GM23338 (cell line): ENCODE measurements around the gene CDR2L. TPM values are rescaled to one million over a fixed set of nuclear protein-coding genes. Genes with fewer than 3 reads are reported as not detected.

ENCODE experiments used
- ATAC-seq: fragments of 200-7000 bp; cut with Tn5 transposase; 3 replicates; pipeline ENCODE4 v1.9.1; 2020
- DNase-seq: peaks from one replicate; pipeline ENCODE4 v3.0.0-alpha.2; 2015; ENCODE audit warnings: low spot score
- H2AFZ ChIP-seq: fragments of 200-600 bp; sonication (generic); 2 replicates; pipeline ENCODE4 v1.8.0; 2016; ENCODE audit warnings: antibody characterized with exemption, mild to moderate bottlenecking, moderate library complexity
- H3F3A ChIP-seq: fragments of 200-600 bp; sonication (generic); replicated peaks from 2 replicates; pipeline ENCODE4 v1.8.0; 2017; ENCODE audit warnings: antibody characterized with exemption, mixed run types, low read depth
- H3K27ac ChIP-seq: fragments of 200-600 bp; sonication (generic); 2 replicates; pipeline ENCODE4 v1.6.1; 2016; ENCODE audit warnings: low read depth
- H3K27me3 ChIP-seq: fragments of 200-600 bp; sonication (generic); 2 replicates; pipeline ENCODE4 v1.8.0; 2016; ENCODE audit warnings: mild to moderate bottlenecking, mixed run types, moderate library complexity; ENCODE audit not compliant: insufficient read depth
- H3K36me3 ChIP-seq: fragments of 200-600 bp; sonication (generic); 2 replicates; pipeline ENCODE4 v1.8.0; 2016; ENCODE audit warnings: mild to moderate bottlenecking; ENCODE audit not compliant: insufficient read depth
- H3K4me1 ChIP-seq: fragments of 200-600 bp; sonication (generic); 2 replicates; pipeline ENCODE4 v1.8.0; 2016; ENCODE audit warnings: mild to moderate bottlenecking, moderate library complexity; ENCODE audit not compliant: insufficient read depth
- H3K4me2 ChIP-seq: fragments of 200-600 bp; sonication (generic); 2 replicates; pipeline ENCODE4 v1.7.1; 2017; ENCODE audit warnings: mixed run types
- H3K4me3 ChIP-seq: fragments of 200-600 bp; sonication (generic); 2 replicates; pipeline ENCODE4 v1.6.1; 2016; ENCODE audit warnings: mixed run types
- H3K79me2 ChIP-seq: fragments of 200-600 bp; sonication (generic); replicated peaks from 2 replicates; pipeline ENCODE4 v1.8.0; 2017; ENCODE audit warnings: mild to moderate bottlenecking; ENCODE audit not compliant: insufficient read depth
- H3K9me2 ChIP-seq: fragments of 200-600 bp; sonication (generic); 2 replicates; pipeline ENCODE4 v1.8.0; 2017; ENCODE audit not compliant: insufficient read depth
- H4K20me1 ChIP-seq: fragments of 200-600 bp; sonication (generic); replicated peaks from 2 replicates; pipeline ENCODE4 v1.8.0; 2017; ENCODE audit warnings: mild to moderate bottlenecking; ENCODE audit not compliant: insufficient read depth
- H3K27ac Mint-ChIP-seq: 2 replicates; pipeline ENCODE4 v1.8.0; 2020; ENCODE audit warnings: inconsistent platforms, mild to moderate bottlenecking, moderate library complexity, mixed read lengths
- H3K27me3 Mint-ChIP-seq: 3 replicates; pipeline ENCODE4 v1.8.0; 2022; ENCODE audit warnings: low read depth, mild to moderate bottlenecking, moderate library complexity, mixed read lengths, inconsistent platforms; ENCODE audit not compliant: insufficient read depth, poor library complexity
- H3K36me3 Mint-ChIP-seq: 3 replicates; pipeline ENCODE4 v1.8.0; 2021; ENCODE audit warnings: low read depth, mild to moderate bottlenecking, inconsistent platforms, moderate library complexity, mixed read lengths
- H3K4me1 Mint-ChIP-seq: 3 replicates; pipeline ENCODE4 v1.8.0; 2020; ENCODE audit warnings: mild to moderate bottlenecking, inconsistent platforms, mixed read lengths
- H3K4me3 Mint-ChIP-seq: 3 replicates; pipeline ENCODE4 v1.8.0; 2021; ENCODE audit warnings: moderate library complexity, mild to moderate bottlenecking, inconsistent platforms, mixed read lengths
- H3K9me3 Mint-ChIP-seq: 3 replicates; pipeline ENCODE4 v1.8.0; 2020; ENCODE audit warnings: moderate library complexity, mild to moderate bottlenecking, inconsistent platforms, mixed read lengths
- CTCF ChIP-seq, 2 experiments: fragments of 200-600 bp in 1 of 2; sonication (generic) in 1 of 2; conservative IDR thresholded peaks; 2 replicates each; pipeline versions ENCODE4 v1.5.1 to v1.6.1; 2016 to 2017; ENCODE audit warnings: antibody characterized with exemption in 2 of 2, low read depth in 2 of 2, mild to moderate bottlenecking in 2 of 2, moderate library complexity in 1 of 2
- ETS1 ChIP-seq: IDR thresholded peaks from 2 replicates; pipeline ENCODE4 v1.6.1; 2016; ENCODE audit warnings: antibody characterized with exemption
- NANOG ChIP-seq: IDR thresholded peaks from 2 replicates; pipeline ENCODE4 v1.6.1; 2016; ENCODE audit warnings: antibody characterized with exemption, borderline replicate concordance
- STAT1 ChIP-seq: IDR thresholded peaks from one replicate; pipeline ENCODE4 v1.6.1; 2016; ENCODE audit warnings: antibody characterized with exemption; ENCODE audit not compliant: unreplicated experiment
- ZNF114 ChIP-seq: fragments of 250-450 bp; sonication (Bioruptor Pico); IDR thresholded peaks from 2 replicates; pipeline ENCODE4 v1.5.0; 2020; ENCODE audit warnings: mild to moderate bottlenecking, moderate library complexity
- ZNF331 ChIP-seq: fragments of 250-450 bp; sonication (Bioruptor Pico); IDR thresholded peaks from 2 replicates; pipeline ENCODE4 v1.5.0; 2020; ENCODE audit warnings: low read depth, mild to moderate bottlenecking, moderate library complexity
- ZNF462 ChIP-seq: fragments of 250-450 bp; sonication (Bioruptor Pico); IDR thresholded peaks from 2 replicates; pipeline ENCODE4 v1.5.0; 2020; ENCODE audit warnings: mild to moderate bottlenecking, moderate library complexity
- polyA plus RNA-seq: library from polyadenylated mRNA; unstranded; fragments of >200 nt; fragmentation: Nextera tagmentation; extraction: Ambion mirVana; gene quantifications from 2 replicates; pipeline ENCODE4 v1.2.1, GENCODE V29; 2016
- total RNA-seq: library from RNA; depleted of rRNA; stranded (reverse); fragments of >200 nt; shearing (Covaris generic); gene quantifications from 2 replicates; pipeline ENCODE4 v1.2.3, GENCODE V29; 2014
- TF ChIP-seq, protein P1 (sequence below): IDR thresholded peaks from one replicate; pipeline ENCODE4 v1.6.1; 2018; ENCODE audit warnings: antibody characterized with exemption; ENCODE audit not compliant: unreplicated experiment

Gene CDR2L
- total and polyA plus RNA-seq, 2 experiments from 2014 or later = 17.7 to 35.8 TPM

- ATAC-seq (peak; percentile 20), DNase-seq (no peak)
- Mint-ChIP-seq H3K4me1 (peaks cover 9% of the 10 kb centered on the region; the same call in 2 of the 3 replicates), H3K36me3 (no peaks in the 10 kb centered on the region), H3K27me3 (peaks cover 10% of the 10 kb centered on the region), H3K27ac (no peak overlapping the region), H3K9me3 (no peaks in the 10 kb centered on the region), H3K4me3 (no peak overlapping the region)
- Histone ChIP-seq H3K4me1 (peaks cover 5% of the 10 kb centered on the region; the same call in 1 of the 2 replicates), H2AFZ (no peak overlapping the region), H3K4me3 (no peak overlapping the region), H3K36me3 (no peaks in the 10 kb centered on the region), H3K4me2 (no peak overlapping the region), H3K27me3 (no peaks in the 10 kb centered on the region), H3F3A (no peaks in the 10 kb centered on the region), H4K20me1 (no peaks in the 10 kb centered on the region), H3K9me2 (no peaks in the 10 kb centered on the region), H3K27ac (no peak overlapping the region), H3K79me2 (no peaks in the 10 kb centered on the region)
- TF ChIP-seq ZNF331 (CRISPR knock-in tag) (no peak), ZNF114 (CRISPR knock-in tag) (no peak), STAT1 (no peak), CTCF (conservative IDR thresholded peaks at IDR 0.05; ENCODE audit: low read depth in 2 of 2) (no peak), NANOG (no peak), ETS1 (no peak), ZNF462 (no peak)
- TF ChIP-seq, protein P1, sequence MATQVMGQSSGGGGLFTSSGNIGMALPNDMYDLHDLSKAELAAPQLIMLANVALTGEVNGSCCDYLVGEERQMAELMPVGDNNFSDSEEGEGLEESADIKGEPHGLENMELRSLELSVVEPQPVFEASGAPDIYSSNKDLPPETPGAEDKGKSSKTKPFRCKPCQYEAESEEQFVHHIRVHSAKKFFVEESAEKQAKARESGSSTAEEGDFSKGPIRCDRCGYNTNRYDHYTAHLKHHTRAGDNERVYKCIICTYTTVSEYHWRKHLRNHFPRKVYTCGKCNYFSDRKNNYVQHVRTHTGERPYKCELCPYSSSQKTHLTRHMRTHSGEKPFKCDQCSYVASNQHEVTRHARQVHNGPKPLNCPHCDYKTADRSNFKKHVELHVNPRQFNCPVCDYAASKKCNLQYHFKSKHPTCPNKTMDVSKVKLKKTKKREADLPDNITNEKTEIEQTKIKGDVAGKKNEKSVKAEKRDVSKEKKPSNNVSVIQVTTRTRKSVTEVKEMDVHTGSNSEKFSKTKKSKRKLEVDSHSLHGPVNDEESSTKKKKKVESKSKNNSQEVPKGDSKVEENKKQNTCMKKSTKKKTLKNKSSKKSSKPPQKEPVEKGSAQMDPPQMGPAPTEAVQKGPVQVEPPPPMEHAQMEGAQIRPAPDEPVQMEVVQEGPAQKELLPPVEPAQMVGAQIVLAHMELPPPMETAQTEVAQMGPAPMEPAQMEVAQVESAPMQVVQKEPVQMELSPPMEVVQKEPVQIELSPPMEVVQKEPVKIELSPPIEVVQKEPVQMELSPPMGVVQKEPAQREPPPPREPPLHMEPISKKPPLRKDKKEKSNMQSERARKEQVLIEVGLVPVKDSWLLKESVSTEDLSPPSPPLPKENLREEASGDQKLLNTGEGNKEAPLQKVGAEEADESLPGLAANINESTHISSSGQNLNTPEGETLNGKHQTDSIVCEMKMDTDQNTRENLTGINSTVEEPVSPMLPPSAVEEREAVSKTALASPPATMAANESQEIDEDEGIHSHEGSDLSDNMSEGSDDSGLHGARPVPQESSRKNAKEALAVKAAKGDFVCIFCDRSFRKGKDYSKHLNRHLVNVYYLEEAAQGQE = no peak
Observed at GRCh38 chr17:74950207-74950606, 37.2 kb upstream of the CDR2L start.
